Measurements from ENCODE around the gene SMCR8. TPM values are rescaled to one million over a fixed set of nuclear protein-coding genes. Genes with fewer than 3 reads are reported as not detected.

Gene SMCR8
- total and polyA plus RNA-seq, 2 donors (not counting 3 experiments of a cell fraction or from before 2014, with no cell fraction given), result 9.5 to 17.6 TPM

GRCh38 chr17:18267366-18267765 lies 47.7 kb upstream of the SMCR8 start:
- TF ChIP-seq POLR2AphosphoS5 (IDR thresholded peaks at IDR 0.05; ENCODE audit: insufficient read depth, low read depth, low read length) (peak; percentile 31), FOS (IDR thresholded peaks at IDR 0.05; ENCODE audit: borderline replicate concordance, insufficient read depth, low read length) (no peak)
- H3K4me1 ChIP-seq (ENCODE audit: control insufficient read depth, extremely low read depth, insufficient read depth, low read length), result no peaks in the 10 kb centered on the region
- no peak overlapping the region for H3K4me3 ChIP-seq (replicated peaks in 1 of 3; ENCODE audit: insufficient read depth in 1 of 3, low read depth in 1 of 3, low read length in 3 of 3)
- CTCF ChIA-PET, result interaction anchor here (1.5 kb wide), 1 partner anchor 19 kb away, joined by 4 read pairs; no protein-coding TSS in a partner anchor
- POLR2A ChIA-PET, result no interaction called here
- no peaks in the 10 kb centered on the region for H4K20me1 ChIP-seq (replicated peaks; ENCODE audit: control insufficient read depth, extremely low read depth, insufficient read depth, low read length)
- H3K27me3 ChIP-seq (ENCODE audit: control insufficient read depth in 2 of 2, insufficient read depth in 2 of 2, low read length in 2 of 2), result no peaks in the 10 kb centered on the region
- dilution Hi-C loops (cut with MboI; ENCODE audit: extremely low pct_ligation_motif_present, low sequenced_read_pairs), result no loop called here
- H3K36me3 ChIP-seq (ENCODE audit: control insufficient read depth in 2 of 2, extremely low read depth in 1 of 2, insufficient read depth in 2 of 2, low read length in 2 of 2), result peaks cover 2 to 22% of the 10 kb centered on the region in 2 experiments
- DNase-seq (ENCODE audit: low read depth, low spot score) (no peak), FAIRE-seq (no peak)
- H3K27ac ChIP-seq (ENCODE audit: insufficient read depth, low read depth, low read length), result no peak overlapping the region
- H3K9ac ChIP-seq (replicated peaks; ENCODE audit: extremely low read depth, insufficient read depth, low read length), result no peak overlapping the region
- no peaks in the 10 kb centered on the region for H3K79me2 ChIP-seq (ENCODE audit: control insufficient read depth, insufficient read depth, low read length)
- no peak overlapping the region for H2AFZ ChIP-seq (ENCODE audit: low read depth, low read length)
- no TSS peak for BruUV-seq (replicated peaks)
- no peaks in the 10 kb centered on the region for H3K9me1 ChIP-seq (replicated peaks; ENCODE audit: control insufficient read depth, extremely low read depth, insufficient read depth, low read length)
- no peaks in the 10 kb centered on the region for H3K9me3 ChIP-seq (replicated peaks; ENCODE audit: control insufficient read depth, insufficient read depth, low read length)
- no peak overlapping the region for H3K4me2 ChIP-seq (ENCODE audit: insufficient read depth, low read length)
- intact Hi-C loops (cut with micrococcal nuclease), result no loop called here

- peak; percentile 8 for FAIRE-seq
- H3K9ac ChIP-seq (replicated peaks; ENCODE audit: extremely low read depth, insufficient read depth, low read length), result no peak overlapping the region
- H3K4me2 ChIP-seq (ENCODE audit: insufficient read depth, low read length), result no peak overlapping the region
Observed at GRCh38 chr17:18267927-18268711, 47.0 kb upstream of the SMCR8 start.

More at GRCh38 chr17:18267927-18268711, 47.0 kb upstream of the SMCR8 start:
- H4K20me1 ChIP-seq (replicated peaks; ENCODE audit: control insufficient read depth, extremely low read depth, insufficient read depth, low read length), result no peaks in the 10 kb centered on the region
- no peak overlapping the region for H3K27ac ChIP-seq (ENCODE audit: insufficient read depth, low read depth, low read length)
- H3K9me3 ChIP-seq (replicated peaks; ENCODE audit: control insufficient read depth, insufficient read depth, low read length), result no peaks in the 10 kb centered on the region
- no peak overlapping the region for H2AFZ ChIP-seq (ENCODE audit: low read depth, low read length)
- no TSS peak for BruUV-seq (replicated peaks)
- H3K9me1 ChIP-seq (replicated peaks; ENCODE audit: control insufficient read depth, extremely low read depth, insufficient read depth, low read length), result no peaks in the 10 kb centered on the region
- DNase-seq (ENCODE audit: low read depth, low spot score), result no peak
- H3K36me3 ChIP-seq (ENCODE audit: control insufficient read depth in 2 of 2, extremely low read depth in 1 of 2, insufficient read depth in 2 of 2, low read length in 2 of 2), result peaks cover 2 to 22% of the 10 kb centered on the region in 2 experiments
- intact Hi-C loops (cut with micrococcal nuclease), result no loop called here
- dilution Hi-C loops (cut with MboI; ENCODE audit: extremely low pct_ligation_motif_present, low sequenced_read_pairs), result no loop called here
- ChIA-PET CTCF (interaction anchor here (1.5 kb wide), 1 partner anchor 20 kb away, joined by 4 read pairs; no protein-coding TSS in a partner anchor), POLR2A (no interaction called here)
- H3K4me3 ChIP-seq (replicated peaks in 1 of 3; ENCODE audit: insufficient read depth in 1 of 3, low read depth in 1 of 3, low read length in 3 of 3), result no peak overlapping the region
- H3K27me3 ChIP-seq (ENCODE audit: control insufficient read depth in 2 of 2, insufficient read depth in 2 of 2, low read length in 2 of 2), result no peaks in the 10 kb centered on the region
- no peaks in the 10 kb centered on the region for H3K79me2 ChIP-seq (ENCODE audit: control insufficient read depth, insufficient read depth, low read length)
- H3K4me1 ChIP-seq (ENCODE audit: control insufficient read depth, extremely low read depth, insufficient read depth, low read length), result no peaks in the 10 kb centered on the region
- TF ChIP-seq POLR2A (IDR thresholded peaks at IDR 0.05; ENCODE audit: low read depth, low read length) (no peak), GATA2 (IDR thresholded peaks at IDR 0.05; ENCODE audit: insufficient read depth, insufficient read length, low read depth, low read length) (no peak), MAX (IDR thresholded peaks at IDR 0.05; ENCODE audit: insufficient read depth, insufficient read length) (no peak), POLR2AphosphoS5 (IDR thresholded peaks at IDR 0.05; ENCODE audit: insufficient read depth, low read depth, low read length) (no peak), FOS (IDR thresholded peaks at IDR 0.05; ENCODE audit: borderline replicate concordance, insufficient read depth, low read length) (no peak), EZH2 (IDR thresholded peaks at IDR 0.05; ENCODE audit: borderline replicate concordance, low read depth, low read length, severe bottlenecking) (no peak), CTCF (IDR thresholded peaks at IDR 0.05; ENCODE audit: extremely low read depth in 1 of 2, insufficient read depth in 1 of 2, low read depth in 1 of 2, low read length in 2 of 2) (no peak), JUN (IDR thresholded peaks at IDR 0.05; ENCODE audit: borderline replicate concordance, insufficient read depth, insufficient read length, low read depth) (no peak), MYC (IDR thresholded peaks at IDR 0.05; ENCODE audit: low read depth, low read length) (no peak)
